Measurements from ENCODE around the gene ANKS6.

- TF ChIP-seq CTCF (IDR thresholded peaks at IDR 0.05) (no peak), POLR2A (IDR thresholded peaks at IDR 0.05) (no peak)
Measured at GRCh38 chr9:98767915-98768314, 28.4 kb downstream of the ANKS6 start.

Data from esophagus squamous epithelium (tissue), 4 donors.